Suprapubic skin (tissue), 4 donors: Measurements from ENCODE around the gene ATP9B. TPM values are rescaled to one million over a fixed set of nuclear protein-coding genes. Genes with fewer than 3 reads are reported as not detected.
"Not testable (repeated sequence)": the region's sequence is repeated elsewhere in the genome, so short reads cannot be mapped to it uniquely, and the experiment has no call there.

Experiments
- DNase-seq, 2 donors: peaks; one replicate each; pipeline ENCODE4 v3.0.0-alpha.2; 2019; ENCODE audit warnings: low spot score in 2 of 2
- H3K27ac ChIP-seq: fragments of 200-600 bp; sonication (generic); one replicate; pipeline ENCODE4 v1.5.1; 2019
- H3K27me3 ChIP-seq: fragments of 200-600 bp; sonication (generic); one replicate; pipeline ENCODE4 v1.5.1; 2019
- H3K36me3 ChIP-seq: fragments of 200-600 bp; sonication (generic); one replicate; pipeline ENCODE4 v1.5.1; 2019
- H3K4me1 ChIP-seq: fragments of 200-600 bp; sonication (generic); one replicate; pipeline ENCODE4 v1.5.1; 2019
- H3K4me3 ChIP-seq: fragments of 200-600 bp; sonication (generic); one replicate; pipeline ENCODE4 v1.5.1; 2019; ENCODE audit warnings: mild to moderate bottlenecking
- H3K9me3 ChIP-seq: fragments of 200-600 bp; sonication (generic); one replicate; pipeline ENCODE4 v1.5.1; 2019
- CTCF ChIP-seq, 2 donors: fragments of 200-600 bp in 1 of 2; fragments of 450-650 bp in 1 of 2; sonication (generic) in 1 of 2; IDR thresholded peaks; one replicate each; pipeline ENCODE4 v1.5.1; 2016 to 2019; ENCODE audit warnings: antibody characterized with exemption in 2 of 2, mild to moderate bottlenecking in 1 of 2, moderate library complexity in 1 of 2
- EP300 ChIP-seq: sonication (generic); formaldehyde crosslinking; IDR thresholded peaks from one replicate; pipeline ENCODE4 v1.6.1; 2017; ENCODE audit warnings: antibody characterized with exemption
- POLR2A ChIP-seq, 2 donors: fragments of 450-650 bp; IDR thresholded peaks; one replicate each; pipeline ENCODE4 v1.6.1; 2017; ENCODE audit warnings: antibody characterized with exemption in 2 of 2, mild to moderate bottlenecking in 2 of 2, moderate library complexity in 2 of 2
- POLR2AphosphoS5 ChIP-seq, 3 donors: sonication (generic); formaldehyde crosslinking; IDR thresholded peaks; one replicate each; pipeline ENCODE4 v1.6.1; 2017; ENCODE audit warnings: antibody characterized with exemption in 3 of 3
- WGBS: methylation state at CpG from one replicate; pipeline ENCODE4 v1.1.5; 2018; 5-methylcytosine and 5-hydroxymethylcytosine counted together
- total RNA-seq, 4 donors: library from RNA; depleted of rRNA; stranded (reverse); fragments of >200 nt; gene quantifications; one replicate each; pipeline ENCODE4 v1.1.0, GENCODE V29; 2016

ATP9B gene
- total RNA-seq, 4 donors from 2014 or later = 30.2 to 109 (median 37.4) TPM

- TF ChIP-seq CTCF (IDR thresholded peaks at IDR 0.05) (no peak), POLR2AphosphoS5 (IDR thresholded peaks at IDR 0.05) (no peak), EP300 (no peak), POLR2A (IDR thresholded peaks at IDR 0.05) (no peak)
- WGBS = 83% methylated on average over 1 of the region's 13 CpGs
- no peaks in the 10 kb centered on the region for H3K9me3 ChIP-seq
- H3K27me3 ChIP-seq = no peaks in the 10 kb centered on the region
- no peaks in the 10 kb centered on the region for H3K4me1 ChIP-seq
- no peak overlapping the region for H3K4me3 ChIP-seq
- DNase-seq = no peak
- peaks cover 23% of the 10 kb centered on the region for H3K36me3 ChIP-seq
- no peak overlapping the region for H3K27ac ChIP-seq
Observed at GRCh38 chr18:79166702-79167101, 97.5 kb downstream of the ATP9B start.

GRCh38 chr18:79167526-79168190, 98.5 kb downstream of the ATP9B start:
- H3K9me3 ChIP-seq = no peaks in the 10 kb centered on the region
- no peak overlapping the region for H3K27ac ChIP-seq
- H3K36me3 ChIP-seq = peaks cover 23% of the 10 kb centered on the region
- TF ChIP-seq POLR2AphosphoS5 (IDR thresholded peaks at IDR 0.05) = no peak
- no peak for TF ChIP-seq EP300
- no peak for TF ChIP-seq POLR2A (IDR thresholded peaks at IDR 0.05)
- TF ChIP-seq CTCF (IDR thresholded peaks at IDR 0.05) = no peak
- WGBS = 95% methylated on average over 16 of the region's 18 CpGs
- no peak overlapping the region for H3K4me3 ChIP-seq
- H3K4me1 ChIP-seq = no peaks in the 10 kb centered on the region
- DNase-seq = no peak
- H3K27me3 ChIP-seq = no peaks in the 10 kb centered on the region

GRCh38 chr18:79169958-79170555, 100.9 kb downstream of the ATP9B start:
- no peak for DNase-seq
- H3K27ac ChIP-seq = no peak overlapping the region

GRCh38 chr18:79172331-79172730, 103.1 kb downstream of the ATP9B start:
- H3K4me3 ChIP-seq, H3K9me3 ChIP-seq, DNase-seq, H3K27ac ChIP-seq, H3K27me3 ChIP-seq, H3K4me1 ChIP-seq: not testable (repeated sequence)
- 98% methylated on average over 6 of the region's 27 CpGs for WGBS
- H3K36me3 ChIP-seq = peaks cover 20% of the 10 kb centered on the region

More at GRCh38 chr18:79169958-79170555, 100.9 kb downstream of the ATP9B start:
- Histone ChIP-seq H3K4me3 (no peak overlapping the region), H3K27me3 (no peaks in the 10 kb centered on the region), H3K9me3 (no peaks in the 10 kb centered on the region), H3K4me1 (no peaks in the 10 kb centered on the region), H3K36me3 (peaks cover 31% of the 10 kb centered on the region)
- TF ChIP-seq CTCF (IDR thresholded peaks at IDR 0.05) (no peak), EP300 (no peak), POLR2AphosphoS5 (IDR thresholded peaks at IDR 0.05) (no peak), POLR2A (IDR thresholded peaks at IDR 0.05) (no peak)
- 74% methylated on average over 8 of the region's 8 CpGs for WGBS

- peaks cover 13% of the 10 kb centered on the region for H3K36me3 ChIP-seq
- H3K4me1 ChIP-seq = no peaks in the 10 kb centered on the region
- TF ChIP-seq CTCF (IDR thresholded peaks at IDR 0.05) = no peak
- H3K9me3 ChIP-seq = no peaks in the 10 kb centered on the region
- no peak for DNase-seq
- WGBS = 94% methylated on average over 2 of the region's 2 CpGs
- no peak overlapping the region for H3K27ac ChIP-seq
- H3K27me3 ChIP-seq = no peaks in the 10 kb centered on the region
- H3K4me3 ChIP-seq = no peak overlapping the region
Observed at GRCh38 chr18:79173742-79174141, 104.5 kb downstream of the ATP9B start.
